Measurements from ENCODE around the gene SLC17A3.

The SLC17A3 gene, protein sequence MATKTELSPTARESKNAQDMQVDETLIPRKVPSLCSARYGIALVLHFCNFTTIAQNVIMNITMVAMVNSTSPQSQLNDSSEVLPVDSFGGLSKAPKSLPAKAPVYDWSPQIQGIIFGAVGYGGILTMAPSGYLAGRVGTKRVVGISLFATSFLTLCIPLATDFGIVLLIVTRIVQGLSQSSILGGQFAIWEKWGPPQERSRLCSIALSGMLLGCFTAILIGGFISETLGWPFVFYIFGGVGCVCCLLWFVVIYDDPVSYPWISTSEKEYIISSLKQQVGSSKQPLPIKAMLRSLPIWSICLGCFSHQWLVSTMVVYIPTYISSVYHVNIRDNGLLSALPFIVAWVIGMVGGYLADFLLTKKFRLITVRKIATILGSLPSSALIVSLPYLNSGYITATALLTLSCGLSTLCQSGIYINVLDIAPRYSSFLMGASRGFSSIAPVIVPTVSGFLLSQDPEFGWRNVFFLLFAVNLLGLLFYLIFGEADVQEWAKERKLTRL

DNA sequence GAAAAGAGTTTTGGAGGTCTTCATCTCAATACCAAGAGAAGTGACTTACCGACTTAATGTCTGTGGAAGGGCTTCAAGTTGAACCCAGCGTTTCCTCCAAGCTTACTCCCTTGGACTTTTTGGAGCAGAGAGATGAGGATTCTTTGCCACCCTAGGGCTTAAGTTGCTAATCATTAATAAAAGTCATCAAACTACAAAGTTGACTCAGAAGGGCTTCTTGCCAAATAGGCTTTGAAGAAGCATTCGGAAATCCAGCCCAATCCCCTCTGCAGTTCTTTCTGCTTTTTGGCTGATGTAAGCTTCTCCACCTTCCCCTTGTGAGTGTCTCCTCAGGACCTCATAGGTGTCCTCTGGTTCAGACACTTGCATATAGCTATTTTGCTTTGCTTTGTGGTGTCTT lies at the start of gene SLC17A3:
TSS of gene SLC17A3 (minus strand) at position 126 of the 400 bp plus-strand sequence. CDS start 5,856 bp downstream, outside the sequence.
- DNase-seq (ENCODE audit: low read depth in 2 of 2), result no peak

DNA sequence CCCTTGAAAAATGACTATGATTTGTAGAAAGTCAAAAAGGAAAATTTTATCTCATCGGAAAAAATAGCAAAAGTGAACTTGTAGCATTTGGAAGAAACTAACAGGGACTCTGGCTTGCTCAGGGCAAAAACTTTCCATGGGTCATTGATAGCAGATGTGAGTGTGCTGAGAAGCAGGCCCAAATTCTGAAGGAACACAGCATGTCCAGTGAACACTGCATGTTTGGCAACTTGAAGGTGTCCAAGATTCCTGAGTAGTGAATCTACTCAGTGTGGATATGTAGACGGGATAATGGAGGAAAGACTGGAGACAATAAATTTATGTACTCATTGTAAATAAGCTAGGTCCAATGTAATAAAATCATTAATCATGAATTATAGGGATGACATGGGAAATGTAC lies 48.3 kb upstream of the SLC17A3 start:
- DNase-seq (ENCODE audit: low read depth in 2 of 2), result no peak

DNA sequence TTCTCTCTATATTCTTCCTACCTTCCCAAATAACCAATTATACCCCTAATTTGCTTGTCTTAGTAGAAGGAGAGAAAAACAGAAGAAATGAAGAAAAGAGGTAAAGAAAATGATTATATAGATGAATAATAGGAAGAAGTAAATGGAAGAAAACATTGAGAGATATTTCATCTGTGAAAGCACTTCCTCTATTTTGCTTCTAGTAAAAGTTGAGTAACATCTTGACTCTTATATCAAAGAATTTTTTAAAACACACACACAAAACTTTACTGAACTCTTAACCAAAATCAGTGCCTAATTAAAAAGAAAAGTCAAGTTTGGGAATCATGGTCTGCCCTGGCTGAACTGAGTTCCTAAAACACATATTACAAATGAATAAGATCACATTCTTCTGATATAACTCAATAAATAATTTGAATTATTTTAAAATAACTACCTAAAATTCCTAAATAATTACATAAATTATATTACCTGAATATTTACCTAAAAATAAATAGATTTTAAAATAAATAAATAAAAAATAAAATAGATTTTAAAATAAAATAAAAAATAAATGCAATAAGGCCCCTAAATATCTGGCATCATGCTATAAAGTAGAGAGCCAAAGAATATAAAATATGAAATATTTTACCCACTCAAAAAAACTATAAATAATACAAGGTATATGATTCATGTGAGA lies 47.6 kb upstream of the SLC17A3 start:
- no peak for DNase-seq (ENCODE audit: low read depth in 2 of 2)

DNA sequence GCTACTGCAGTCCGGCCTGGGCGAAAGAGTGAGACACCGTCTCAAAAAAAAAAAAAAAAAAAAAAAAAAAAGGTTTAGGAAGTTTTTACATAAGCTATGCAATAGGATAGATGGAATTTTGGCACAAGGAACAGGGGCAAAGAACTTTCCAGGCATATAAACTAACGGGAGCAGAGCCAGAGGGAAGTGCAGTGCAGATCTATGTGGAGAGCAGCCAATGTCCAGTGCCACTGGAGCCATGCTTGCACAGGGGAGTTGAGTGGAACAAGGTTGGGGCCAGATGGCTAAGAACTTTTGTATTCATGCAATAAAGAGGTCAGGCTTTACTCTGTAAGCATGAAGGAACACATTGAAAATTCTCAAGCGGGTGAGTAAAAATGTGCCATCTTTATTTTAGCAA lies 45.6 kb upstream of the SLC17A3 start:
- DNase-seq (ENCODE audit: low read depth in 2 of 2), result no peak

DNA sequence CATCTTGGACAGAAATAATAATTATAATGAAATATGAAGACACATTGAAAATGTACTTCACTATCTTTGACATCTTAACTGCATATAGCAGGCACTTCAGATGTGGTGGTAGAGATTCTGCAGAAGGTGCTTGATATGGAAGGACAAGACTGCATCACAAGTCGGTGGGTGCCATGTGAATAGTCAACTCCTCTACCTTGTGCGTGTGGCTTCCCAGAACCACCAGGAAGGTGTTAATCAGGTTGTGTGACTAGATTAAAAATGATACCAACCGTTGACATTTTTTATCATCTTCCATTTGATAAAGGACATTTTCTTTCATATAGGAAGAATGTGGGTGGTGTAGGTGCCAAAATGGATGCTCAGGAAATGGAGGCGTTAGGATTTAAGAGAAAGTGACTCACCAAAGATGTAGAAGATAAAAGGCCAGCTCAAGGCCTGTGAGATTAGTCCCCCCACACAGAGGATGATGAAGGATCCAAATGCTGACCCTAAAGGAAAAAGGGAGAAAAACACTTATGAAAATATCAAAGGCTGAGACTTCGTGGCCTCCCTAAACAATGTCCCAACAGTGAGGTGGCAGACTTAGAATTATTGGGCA lies 44.1 kb upstream of the SLC17A3 start:
- no peak for DNase-seq (ENCODE audit: low read depth in 2 of 2)

DNA sequence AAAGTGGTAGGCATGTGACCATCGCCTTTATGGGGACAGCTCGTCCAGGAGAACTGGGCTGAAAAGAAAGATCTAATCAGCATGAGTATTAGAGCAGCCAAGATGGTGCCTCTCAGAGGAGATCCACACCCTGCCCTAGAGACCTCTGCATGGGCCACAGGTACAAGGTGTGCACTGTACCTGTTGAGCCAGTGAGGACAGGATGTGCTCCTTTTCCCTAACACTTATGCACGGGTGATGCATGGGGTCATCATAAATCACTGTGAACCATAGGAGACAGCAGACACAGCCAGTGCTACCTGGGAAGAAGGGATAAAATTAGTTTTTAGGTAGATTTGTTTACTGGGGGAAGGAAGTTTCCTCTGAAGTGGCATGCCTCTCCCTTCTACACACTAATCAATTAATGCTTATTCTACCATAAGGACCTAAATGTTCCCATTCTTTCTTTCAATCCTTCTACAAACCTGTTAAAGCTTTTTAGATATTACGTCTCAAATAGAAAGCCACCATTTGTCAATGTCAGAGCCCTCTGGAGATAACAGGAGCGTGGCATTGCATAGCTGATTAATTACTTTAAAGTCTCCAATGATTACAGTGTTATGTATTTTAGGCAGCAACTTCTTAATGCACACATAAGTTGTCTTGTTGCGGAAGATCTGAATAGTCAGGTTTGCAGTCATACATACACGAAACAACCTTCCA lies 42.9 kb upstream of the SLC17A3 start:
- DNase-seq (ENCODE audit: low read depth in 2 of 2), result no peak

DNA sequence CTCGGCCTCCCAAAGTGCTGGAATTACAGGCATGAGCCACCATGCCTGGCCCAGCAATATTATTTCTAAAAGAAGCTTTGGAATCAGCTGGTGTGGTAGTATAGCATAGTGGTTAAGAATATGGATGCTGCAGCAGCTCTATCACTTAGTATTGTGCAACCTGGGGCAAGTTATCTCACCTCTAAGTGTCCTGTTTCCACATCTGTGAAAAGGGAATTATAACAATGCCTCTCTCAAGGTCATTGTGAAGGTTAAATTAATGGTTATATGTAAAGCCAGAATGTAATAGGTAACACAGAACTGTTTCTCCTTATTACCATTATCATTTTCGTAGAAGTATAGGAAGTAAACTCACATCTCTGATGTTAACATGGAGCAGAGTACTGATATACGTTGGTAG lies 42.3 kb upstream of the SLC17A3 start:
- no peak for DNase-seq (ENCODE audit: low read depth in 2 of 2)

DNA sequence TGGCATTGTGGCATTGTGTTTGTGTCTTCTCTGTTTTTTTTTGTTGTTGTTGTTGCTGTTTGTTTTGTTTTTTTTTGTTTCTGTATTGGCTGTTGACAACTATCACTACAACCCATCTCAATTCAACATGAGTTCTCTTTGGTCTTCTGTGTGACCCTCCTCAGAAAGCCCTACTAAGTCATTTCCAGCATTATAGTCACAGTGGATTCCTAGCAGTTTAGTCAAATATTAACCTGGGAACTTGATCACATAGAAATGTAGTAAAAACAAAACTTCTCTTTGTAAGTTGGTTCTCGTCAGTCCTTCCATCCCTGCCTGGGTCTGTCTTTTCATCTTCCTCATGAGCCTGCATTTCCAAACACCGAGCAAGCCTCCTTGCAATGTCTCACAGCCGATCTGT lies 39.7 kb upstream of the SLC17A3 start:
- no peak for DNase-seq (ENCODE audit: low read depth in 2 of 2)

DNA sequence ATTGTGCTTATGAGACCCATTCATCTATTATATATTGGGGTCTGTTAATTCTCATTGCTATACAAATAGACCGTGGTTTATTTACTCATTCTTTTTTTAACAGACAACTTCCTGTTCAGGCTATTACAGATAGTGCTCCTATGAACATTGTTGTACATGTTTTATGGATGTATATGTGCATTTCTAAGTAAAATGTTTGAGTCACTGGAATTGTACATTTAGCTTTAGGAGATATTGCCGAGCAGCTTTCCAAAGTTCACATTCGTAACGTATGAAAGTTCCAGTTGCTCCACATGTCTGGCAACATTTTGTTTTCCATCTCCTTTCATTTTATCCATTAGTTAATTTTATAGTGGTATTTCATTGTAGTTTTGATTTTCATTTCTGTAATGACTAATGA lies 37.3 kb upstream of the SLC17A3 start:
- no peak for DNase-seq (ENCODE audit: low read depth in 2 of 2)

DNA sequence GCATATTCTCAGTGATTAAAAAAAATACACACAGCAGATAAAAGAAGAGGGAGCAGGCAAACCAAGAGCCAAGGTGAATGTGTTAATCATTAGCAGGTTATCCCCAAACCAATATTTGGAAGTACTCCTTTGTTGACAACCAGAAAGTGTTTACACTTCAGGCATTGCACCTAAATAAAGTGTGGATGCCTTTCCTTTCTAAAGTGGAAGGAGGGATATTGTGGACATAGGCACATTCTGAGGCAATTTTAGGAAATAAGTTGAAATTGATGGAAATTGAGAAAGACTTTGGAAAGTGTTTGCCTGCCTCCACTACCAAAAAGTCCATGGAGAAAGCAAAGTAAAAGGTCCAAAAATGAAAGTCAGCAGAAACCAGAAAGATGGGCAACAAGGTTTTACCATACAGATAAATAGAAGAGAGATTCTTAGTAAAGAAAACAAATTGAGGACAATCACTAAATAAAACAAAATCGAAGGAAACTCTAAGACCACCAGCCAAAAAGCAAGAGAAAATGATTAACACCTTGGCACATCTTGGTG lies 33.5 kb upstream of the SLC17A3 start:
- no peak for DNase-seq (ENCODE audit: low read depth in 2 of 2)

DNA sequence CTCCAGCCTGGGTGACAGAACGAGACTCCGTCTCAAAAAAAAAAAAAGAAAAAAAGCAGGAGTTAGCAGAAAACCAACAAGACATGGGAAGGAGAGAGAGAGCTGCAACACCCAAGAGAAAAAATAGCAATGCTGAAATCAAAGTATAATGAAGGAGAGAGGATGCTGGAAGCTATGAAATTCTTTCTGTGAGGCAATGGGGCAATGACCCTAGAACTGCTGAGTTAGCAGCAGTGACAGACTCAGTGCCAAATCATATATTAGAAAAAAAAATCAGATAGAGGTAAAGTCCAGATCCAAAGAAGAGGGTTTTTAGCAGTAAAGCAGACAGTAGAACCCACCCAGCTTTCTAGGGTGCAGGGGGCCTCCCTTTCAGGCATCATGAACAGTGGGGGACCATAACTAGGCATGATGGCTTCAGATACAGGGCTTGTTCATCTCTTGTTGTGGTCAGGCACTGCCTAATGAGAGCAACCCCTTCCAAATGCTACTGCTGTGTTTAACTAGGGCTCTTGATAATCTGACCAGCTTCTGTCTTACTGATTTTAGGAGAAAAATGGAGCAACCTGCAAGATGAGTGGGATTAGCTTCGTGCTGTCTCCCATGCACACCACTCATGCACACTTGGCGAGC lies 29.5 kb upstream of the SLC17A3 start:
- no peak for DNase-seq (ENCODE audit: low read depth in 2 of 2)

DNA sequence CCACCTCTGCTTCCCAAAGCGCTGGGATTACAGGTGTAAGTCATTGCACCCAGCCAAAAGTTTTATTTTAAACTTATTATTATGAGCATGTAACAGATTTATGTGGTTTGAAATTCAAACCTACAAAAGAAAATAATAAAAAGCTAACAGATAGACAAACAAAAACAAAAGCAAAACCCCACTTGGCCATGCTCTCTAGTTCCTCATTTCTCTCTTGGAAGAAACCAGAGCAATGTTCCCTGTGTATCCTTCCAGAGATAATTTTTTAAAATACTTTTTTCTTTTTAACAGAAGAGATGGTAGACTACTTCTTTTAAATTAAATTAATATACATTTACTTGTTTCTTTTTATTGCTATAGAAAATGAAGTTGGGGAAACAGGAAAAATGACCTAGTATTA lies 28.0 kb upstream of the SLC17A3 start:
- DNase-seq (ENCODE audit: low read depth in 2 of 2), result no peak

DNA sequence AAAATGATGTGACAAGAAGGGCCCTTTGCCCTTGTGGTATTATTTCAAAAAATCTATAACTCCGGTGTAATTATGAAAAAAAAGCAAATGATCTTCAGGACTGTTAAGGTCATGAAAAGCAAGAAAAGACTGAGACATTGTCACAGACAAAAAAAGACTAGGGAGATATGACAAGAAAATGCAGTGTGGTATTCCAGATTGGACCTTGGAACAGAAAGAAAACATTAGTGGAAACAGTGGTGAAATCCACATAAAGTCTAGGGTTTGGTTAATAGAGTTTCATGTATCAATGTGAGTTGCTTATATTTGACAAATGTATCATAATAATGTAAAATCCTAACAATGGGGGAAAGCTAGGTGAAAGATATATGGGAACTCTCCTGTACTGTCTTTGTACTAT lies 26.8 kb upstream of the SLC17A3 start:
- no peak for DNase-seq (ENCODE audit: low read depth in 2 of 2)

DNA sequence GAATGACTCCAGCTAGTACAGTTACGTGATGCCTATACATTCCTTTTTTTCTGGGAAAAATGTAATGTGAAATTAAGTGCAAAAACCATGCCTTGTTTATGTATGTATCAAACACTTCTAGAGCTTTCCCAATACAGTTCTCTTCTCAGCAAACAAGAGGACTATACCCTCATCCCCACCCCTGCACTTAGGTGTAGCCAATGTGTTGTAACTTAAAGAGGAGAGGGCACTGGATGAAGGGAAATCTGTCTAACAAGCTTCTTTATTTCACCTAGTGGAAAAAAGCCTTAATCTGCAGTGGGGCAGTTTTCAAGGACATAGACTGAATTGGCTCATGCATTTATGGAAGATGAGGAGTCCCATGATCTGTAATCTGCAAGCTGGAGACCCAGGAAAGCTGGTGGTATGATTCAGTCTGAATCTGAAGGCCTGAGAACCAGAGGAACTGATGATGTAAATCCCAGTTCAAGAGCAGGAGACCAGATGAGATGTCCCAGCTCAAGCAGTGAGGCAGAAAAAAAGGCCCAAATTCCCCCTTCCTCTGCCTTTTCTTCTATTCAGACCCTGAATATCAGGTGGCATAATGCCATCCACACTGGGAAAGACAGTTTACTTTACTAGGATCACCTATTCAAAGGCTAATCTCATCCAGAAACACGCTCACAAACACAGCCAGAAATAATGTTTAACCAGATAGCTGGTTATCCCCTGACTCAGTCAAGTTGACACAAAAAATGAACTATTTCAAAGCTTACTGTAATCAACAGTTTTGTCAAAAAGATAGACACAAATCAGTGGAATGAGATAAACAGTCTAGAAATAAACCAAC lies 25.8 kb upstream of the SLC17A3 start:
- DNase-seq (ENCODE audit: low read depth in 2 of 2), result no peak

DNA sequence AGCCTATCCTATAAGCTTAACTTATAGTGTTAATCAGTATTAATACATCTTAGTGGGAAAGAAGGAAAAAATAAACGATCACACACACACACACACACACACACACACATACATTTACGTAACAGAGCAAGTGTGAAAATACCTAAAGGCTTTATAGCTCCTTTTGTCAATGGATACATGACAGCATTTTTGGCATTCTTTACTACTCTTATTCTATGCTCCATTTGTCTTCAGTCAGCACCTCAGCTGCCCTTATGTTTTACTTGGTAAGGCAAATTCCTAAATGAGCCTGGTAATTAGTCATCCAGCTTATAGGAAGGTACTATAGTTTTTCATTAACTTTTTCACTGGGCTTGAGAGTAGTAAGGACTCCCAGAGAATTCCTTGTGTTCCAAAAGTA lies 25.1 kb upstream of the SLC17A3 start:
- no peak for DNase-seq (ENCODE audit: low read depth in 2 of 2)

DNA sequence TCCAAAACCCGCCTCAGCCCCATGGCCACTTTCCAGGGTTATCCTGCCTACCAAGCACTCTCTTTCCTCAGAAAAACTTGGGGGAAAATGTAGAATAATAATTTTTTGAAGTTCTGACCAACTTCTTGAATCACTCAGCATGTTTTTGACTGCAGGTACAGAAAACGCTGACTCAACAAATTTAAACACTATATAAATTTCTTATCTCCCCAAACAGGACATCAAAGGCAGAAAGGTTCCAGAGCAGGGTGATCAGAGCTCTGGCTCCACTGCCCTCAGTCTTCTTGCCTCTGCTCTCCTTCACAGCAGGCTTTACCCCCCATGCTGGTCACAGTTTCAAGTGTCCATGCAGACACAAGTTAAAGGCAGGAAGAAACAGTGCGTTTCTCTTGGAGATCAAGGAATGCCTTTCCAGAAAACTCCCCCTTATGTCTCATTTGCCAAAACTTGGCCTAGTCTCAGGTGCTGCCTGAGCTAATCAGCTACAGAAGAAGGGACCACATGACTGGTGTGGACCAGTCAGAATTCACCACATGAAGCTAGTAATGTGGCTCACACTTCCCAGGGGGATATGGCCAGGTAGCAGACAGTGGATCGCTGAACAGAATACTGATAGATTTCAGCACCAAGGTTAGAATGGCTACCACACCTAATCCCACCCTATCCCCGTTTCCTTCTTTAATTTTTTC lies 24.4 kb upstream of the SLC17A3 start:
- no peak for DNase-seq (ENCODE audit: low read depth in 2 of 2)

DNA sequence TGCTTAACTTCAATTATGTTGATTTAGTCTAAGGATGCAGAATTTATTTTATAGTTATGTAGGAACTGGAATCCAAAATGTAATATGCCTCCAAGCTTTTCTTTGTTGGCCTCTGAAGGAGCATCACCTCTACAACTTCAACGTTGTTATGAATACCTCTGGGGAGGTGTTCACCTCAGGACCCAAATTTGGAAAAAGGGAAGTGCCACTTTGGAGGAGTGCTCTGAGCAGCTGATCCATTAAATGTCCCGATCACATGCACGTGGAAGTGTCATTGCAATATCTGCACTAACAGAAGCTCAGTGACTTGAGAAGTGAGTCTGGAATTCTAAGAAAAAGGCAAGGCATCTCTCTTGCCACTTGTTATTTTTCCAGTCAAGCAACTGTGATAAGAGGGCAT lies 22.2 kb upstream of the SLC17A3 start:
- DNase-seq (ENCODE audit: low read depth in 2 of 2), result no peak

DNA sequence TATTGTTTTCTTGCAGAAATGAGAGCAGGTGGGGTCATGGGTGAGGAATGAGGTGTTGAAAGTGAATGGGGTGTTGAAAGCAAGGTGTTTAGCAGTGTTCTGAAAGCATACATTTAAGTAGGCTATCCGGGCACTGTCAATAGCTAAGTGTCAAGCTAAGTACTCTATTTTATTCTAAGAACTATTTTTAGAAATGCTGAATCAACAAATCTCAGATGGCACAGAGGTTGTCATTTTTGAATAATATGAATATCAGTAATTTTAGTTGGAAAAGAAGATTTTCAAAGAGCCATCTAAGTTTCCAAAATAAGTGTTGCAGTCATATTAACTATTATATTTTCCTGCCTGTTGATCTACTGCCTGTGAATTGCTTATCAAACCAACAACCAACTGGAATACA lies 21.7 kb upstream of the SLC17A3 start:
- DNase-seq (ENCODE audit: low read depth in 2 of 2), result no peak

DNA sequence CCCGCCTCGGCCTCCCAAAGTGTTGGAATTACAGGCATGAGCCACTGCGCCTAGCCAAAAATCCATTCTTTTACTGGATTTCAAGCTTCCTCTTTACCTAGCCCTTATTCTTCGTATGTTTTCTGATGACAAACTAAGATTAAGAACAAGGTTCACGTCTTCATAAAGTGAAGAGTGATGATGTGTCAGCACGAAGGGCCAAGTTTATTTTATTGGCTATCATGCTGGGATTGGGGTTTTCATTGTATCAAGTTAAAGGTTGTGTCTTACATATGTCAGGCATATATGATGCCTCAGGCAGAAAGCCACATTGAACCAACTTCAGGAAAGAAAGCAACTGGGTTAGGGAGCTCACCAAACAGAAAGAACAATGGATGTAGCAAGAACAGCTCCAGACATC lies 19.7 kb upstream of the SLC17A3 start:
- DNase-seq (ENCODE audit: low read depth in 2 of 2), result no peak

DNA sequence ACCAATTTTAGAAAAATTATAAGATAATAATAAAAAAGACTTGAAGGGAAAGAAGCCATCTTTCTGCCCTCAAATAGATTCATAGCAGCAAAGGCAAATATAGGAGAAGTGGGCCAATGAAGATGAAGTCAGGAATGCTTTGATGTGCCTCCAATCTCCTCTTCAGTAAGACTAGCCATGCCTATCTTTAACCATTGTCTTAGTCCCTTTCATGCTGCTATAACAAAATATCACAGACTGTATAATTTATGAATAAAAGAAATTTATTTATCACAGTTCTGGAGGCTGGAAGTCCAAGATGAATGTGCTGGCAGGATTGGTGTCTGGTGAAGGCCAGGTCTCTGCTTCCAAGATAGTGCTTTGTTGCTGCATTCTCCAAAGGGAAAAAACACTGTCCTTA lies 18.8 kb upstream of the SLC17A3 start:
- DNase-seq (ENCODE audit: low read depth in 2 of 2), result no peak
